ENCODE results near the gene BRPF1.

BRPF1 gene

GRCh38 chr3:9732080-9732739 is 675 bp downstream of the BRPF1 start:
- DNase-seq (ENCODE audit: low read depth), result peak; percentile 23

- DNase-seq (ENCODE audit: low read depth), result no peak
Measured at GRCh38 chr3:9732740-9733115, 1.2 kb downstream of the BRPF1 start.

GRCh38 chr3:9736831-9737230 is 5.3 kb downstream of the BRPF1 start:
- DNase-seq (ENCODE audit: low read depth), result no peak

- DNase-seq (ENCODE audit: low read depth), result no peak
Measured at GRCh38 chr3:9739181-9739580, 7.6 kb downstream of the BRPF1 start.

- DNase-seq (ENCODE audit: low read depth), result no peak
Measured at GRCh38 chr3:9742560-9742959, 11.0 kb downstream of the BRPF1 start.

- no peak for DNase-seq (ENCODE audit: low read depth)
Measured at GRCh38 chr3:9743548-9743947, 12.0 kb downstream of the BRPF1 start.

- no peak for DNase-seq (ENCODE audit: low read depth)
Measured at GRCh38 chr3:9744162-9744561, 12.6 kb downstream of the BRPF1 start.

GRCh38 chr3:9745521-9745920 is 14.0 kb downstream of the BRPF1 start:
- DNase-seq (ENCODE audit: low read depth), result no peak

GRCh38 chr3:9746330-9746729 is 14.8 kb downstream of the BRPF1 start:
- no peak for DNase-seq (ENCODE audit: low read depth)

GRCh38 chr3:9747267-9747666 is 15.7 kb downstream of the BRPF1 start:
- no peak for DNase-seq (ENCODE audit: low read depth)

- DNase-seq (ENCODE audit: low read depth), result no peak
Measured at GRCh38 chr3:9748031-9748430, 16.5 kb downstream of the BRPF1 start.

GRCh38 chr3:9749296-9749644 is 17.7 kb downstream of the BRPF1 start:
- no peak for DNase-seq (ENCODE audit: low read depth)

GRCh38 chr3:9749645-9750555 is 18.4 kb downstream of the BRPF1 start, which contains the start of gene OGG1:
TSS of gene OGG1 (plus strand) at chr3:9749952. CDS start at chr3:9750287, 335 bp downstream.
- peak; percentile 97 for DNase-seq (ENCODE audit: low read depth)

- no peak for DNase-seq (ENCODE audit: low read depth)
Measured at GRCh38 chr3:9750556-9751411, 19.2 kb downstream of the BRPF1 start.

- DNase-seq (ENCODE audit: low read depth), result no peak
Measured at GRCh38 chr3:9754678-9755077, 23.1 kb downstream of the BRPF1 start.

- DNase-seq (ENCODE audit: low read depth), result no peak
Measured at GRCh38 chr3:9757427-9757826, 25.9 kb downstream of the BRPF1 start.

GRCh38 chr3:9760779-9761505 is 29.4 kb downstream of the BRPF1 start:
- no peak for DNase-seq (ENCODE audit: low read depth)

- no peak for DNase-seq (ENCODE audit: low read depth)
Measured at GRCh38 chr3:9761919-9762318, 30.4 kb downstream of the BRPF1 start.

- no peak for DNase-seq (ENCODE audit: low read depth)
Measured at GRCh38 chr3:9762871-9763270, 31.3 kb downstream of the BRPF1 start.

GRCh38 chr3:9765865-9766264 is 34.3 kb downstream of the BRPF1 start:
- DNase-seq (ENCODE audit: low read depth), result no peak

- no peak for DNase-seq (ENCODE audit: low read depth)
Measured at GRCh38 chr3:9767418-9767817, 35.9 kb downstream of the BRPF1 start.

Measured in T-helper 22 cell (primary cell).